HG02610 (cell line): ENCODE data around the gene SEC63.
A peak's percentile ranks its signal among the peaks of the same experiment; 100 is the strongest.
"Not testable (repeated sequence)": the region's sequence is repeated elsewhere in the genome, so short reads cannot be mapped to it uniquely, and the experiment has no call there.

ENCODE experiments used
- ATAC-seq: cut with Tn5 transposase; IDR thresholded peaks from one replicate; pipeline ENCODE4 v1.9.1; 2021; ENCODE audit warnings: mild to moderate bottlenecking, moderate library complexity; ENCODE audit not compliant: unreplicated experiment

Gene SEC63, protein sequence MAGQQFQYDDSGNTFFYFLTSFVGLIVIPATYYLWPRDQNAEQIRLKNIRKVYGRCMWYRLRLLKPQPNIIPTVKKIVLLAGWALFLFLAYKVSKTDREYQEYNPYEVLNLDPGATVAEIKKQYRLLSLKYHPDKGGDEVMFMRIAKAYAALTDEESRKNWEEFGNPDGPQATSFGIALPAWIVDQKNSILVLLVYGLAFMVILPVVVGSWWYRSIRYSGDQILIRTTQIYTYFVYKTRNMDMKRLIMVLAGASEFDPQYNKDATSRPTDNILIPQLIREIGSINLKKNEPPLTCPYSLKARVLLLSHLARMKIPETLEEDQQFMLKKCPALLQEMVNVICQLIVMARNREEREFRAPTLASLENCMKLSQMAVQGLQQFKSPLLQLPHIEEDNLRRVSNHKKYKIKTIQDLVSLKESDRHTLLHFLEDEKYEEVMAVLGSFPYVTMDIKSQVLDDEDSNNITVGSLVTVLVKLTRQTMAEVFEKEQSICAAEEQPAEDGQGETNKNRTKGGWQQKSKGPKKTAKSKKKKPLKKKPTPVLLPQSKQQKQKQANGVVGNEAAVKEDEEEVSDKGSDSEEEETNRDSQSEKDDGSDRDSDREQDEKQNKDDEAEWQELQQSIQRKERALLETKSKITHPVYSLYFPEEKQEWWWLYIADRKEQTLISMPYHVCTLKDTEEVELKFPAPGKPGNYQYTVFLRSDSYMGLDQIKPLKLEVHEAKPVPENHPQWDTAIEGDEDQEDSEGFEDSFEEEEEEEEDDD

GRCh38 chr6:107957909-107958688 lies at the start of gene SEC63:
Gene SEC63 (minus strand): TSS chr6:107958208. CDS start chr6:107958009, 199 bp downstream.
- peak; percentile 94 for ATAC-seq

DNA sequence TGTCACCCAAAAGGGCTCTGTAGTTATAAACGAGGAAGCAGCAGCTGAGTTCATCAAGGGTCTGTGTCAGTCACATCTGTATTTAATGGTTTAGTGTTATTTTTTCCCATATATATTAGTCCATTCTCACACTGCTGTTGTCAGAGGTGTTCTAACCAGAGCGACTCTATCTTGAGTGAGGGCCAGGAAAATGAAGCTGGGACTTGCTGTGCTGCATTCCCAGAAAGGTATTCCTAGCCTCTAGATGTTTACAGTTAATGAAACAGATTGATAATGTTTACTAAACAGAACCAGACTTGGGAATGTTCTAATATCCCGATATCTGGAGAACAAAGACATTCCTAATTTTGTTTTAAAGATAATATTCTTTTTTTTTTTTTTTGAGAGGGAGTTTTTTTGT lies 48.0 kb upstream of the SEC63 start:
- ATAC-seq: no peak

GRCh38 chr6:108004861-108005260 lies 46.9 kb upstream of the SEC63 start:
- ATAC-seq: no peak

DNA sequence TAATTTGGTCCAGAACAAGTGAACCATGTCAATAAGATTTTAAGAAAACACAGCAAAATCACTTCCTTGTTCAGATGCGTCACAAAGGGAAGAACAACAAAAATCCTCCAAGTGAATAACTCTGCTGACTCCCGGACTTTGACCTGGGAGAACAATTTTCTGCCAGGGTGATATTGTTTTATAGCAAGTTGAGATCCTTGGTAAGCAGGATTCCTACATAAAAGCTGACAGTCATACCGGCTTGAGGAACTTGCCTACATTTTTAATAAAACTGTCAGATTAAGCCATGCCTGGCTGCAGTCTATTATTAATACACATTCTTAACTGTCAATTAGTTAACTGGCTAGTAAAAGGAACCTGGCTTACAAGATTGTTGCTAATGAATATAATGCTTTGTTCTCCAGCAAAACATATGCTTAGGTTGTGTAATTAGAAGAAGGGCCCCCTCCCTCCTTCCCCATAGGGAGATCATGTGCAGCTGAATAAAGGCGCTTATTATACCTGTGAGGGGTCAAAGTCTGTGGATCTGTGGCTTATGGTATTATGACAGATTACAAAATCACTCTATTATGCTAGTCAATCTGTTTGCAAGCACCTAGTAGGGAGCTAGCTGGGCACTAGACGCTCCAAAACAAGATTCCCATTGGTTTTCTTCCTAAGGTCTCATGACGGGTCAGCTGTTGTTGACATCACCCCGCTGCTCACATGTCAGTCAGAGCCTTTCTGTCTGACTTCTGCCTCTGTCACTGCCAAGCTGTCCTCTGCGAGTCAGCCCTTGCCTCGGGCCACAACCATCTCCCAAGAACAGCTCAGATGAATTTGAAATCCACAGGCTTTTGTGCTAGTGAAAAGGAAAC lies 44.6 kb upstream of the SEC63 start:
- ATAC-seq: no peak

DNA sequence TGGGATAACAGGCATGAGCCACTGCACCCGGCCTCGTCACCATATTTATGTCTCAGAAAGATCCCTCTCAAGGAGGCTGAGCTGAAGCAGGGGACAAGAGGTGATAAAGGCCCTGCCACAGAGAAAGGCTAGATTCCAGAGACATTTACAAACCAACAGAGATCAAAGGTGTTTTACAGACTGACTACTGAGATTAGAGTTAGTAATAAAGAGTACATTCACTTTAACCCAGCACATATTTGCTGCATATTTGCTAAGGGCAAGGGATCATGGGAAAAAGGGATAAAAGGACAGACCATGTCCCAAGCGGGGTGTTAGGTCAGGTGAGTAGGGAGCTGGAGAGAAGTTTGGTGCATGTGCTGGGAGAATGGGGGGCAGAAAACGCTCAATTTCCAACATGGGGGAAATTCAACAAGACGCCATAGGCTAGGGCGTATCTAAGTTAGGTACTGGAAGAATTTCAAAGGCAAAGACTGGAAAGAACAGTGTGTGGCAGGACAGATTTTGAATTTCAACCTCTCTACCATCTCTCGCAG lies 43.8 kb upstream of the SEC63 start:
- no peak for ATAC-seq

DNA sequence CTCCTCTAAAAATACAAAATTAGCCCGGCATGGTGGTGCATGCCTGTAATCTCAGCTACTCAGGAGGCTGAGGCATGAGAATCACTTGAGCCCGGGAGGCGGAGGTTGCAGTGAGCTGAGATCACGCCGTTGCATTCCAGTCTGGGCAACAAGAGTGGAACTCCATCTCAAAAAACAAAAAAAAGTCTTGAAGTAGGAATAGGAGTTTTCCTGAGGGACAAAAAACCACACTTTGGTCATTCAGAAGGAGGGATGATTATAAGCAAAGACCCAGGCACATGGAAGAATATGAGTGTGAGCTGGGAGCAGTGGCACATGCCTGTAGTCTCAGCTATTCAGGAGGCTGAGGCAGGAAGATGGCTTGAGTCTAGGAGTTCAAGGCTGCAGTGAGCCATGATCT lies 42.3 kb upstream of the SEC63 start:
- ATAC-seq: not testable (repeated sequence)

DNA sequence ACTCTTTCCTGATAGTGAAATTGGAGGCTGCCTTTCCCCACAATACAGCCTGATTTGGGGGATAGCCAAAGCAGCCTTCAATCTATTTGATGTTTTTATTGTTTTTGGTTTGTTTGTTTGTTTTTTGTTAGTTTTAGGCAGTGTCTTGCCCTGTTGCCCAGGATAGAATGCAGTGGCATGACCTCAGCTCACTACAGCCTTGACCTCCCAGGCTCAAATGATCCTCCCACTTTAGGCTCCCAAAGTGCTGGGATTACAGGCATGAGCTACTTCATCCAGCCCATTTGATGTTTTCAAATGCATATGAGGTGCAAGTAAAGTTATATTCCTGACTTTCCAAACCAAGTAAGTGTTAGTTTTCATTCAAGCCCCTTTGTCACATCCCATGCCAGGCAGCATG lies 41.3 kb upstream of the SEC63 start:
- ATAC-seq: no peak

DNA sequence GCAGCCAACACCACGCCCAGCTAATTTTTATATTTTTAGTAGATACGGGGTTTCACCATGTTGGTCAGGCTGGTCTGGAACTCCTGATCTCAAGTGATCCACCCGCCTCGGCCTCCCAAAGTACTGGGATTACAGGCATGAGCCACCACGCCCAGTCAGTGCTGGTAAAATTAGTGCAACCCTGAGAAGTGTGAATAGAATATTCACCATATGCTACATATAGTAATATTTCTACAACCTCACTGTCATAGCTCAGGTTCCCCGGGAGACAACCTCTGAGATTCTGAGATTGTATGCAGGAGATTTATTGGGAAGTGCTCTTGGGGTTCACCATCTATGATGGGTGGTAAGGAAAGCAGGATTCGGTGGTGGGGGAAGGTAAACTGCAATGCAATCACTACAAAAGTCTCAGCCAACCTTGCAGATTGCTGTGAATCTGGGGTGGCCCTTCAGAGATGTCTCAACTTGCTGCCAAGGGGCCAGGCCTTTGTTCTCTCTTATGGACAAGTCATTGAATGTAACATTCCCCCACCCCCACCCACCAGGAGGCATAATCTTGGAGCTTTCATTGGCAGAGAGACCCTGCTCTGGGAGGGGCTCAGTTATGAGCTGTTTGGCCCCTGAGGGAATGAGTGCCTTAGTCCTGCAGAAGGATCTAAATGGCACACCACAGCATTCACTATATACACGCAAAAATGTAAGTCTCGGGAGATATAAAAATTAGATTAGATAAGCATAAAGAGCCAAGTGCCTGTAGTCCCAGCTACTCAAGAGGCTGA lies 34.0 kb upstream of the SEC63 start:
- no peak for ATAC-seq

GRCh38 chr6:107991061-107991460 lies 33.1 kb upstream of the SEC63 start:
- ATAC-seq: no peak

- ATAC-seq: not testable (repeated sequence)
These were observed 32.6 kb upstream of the SEC63 start for GRCh38 chr6:107990587-107990986.

DNA sequence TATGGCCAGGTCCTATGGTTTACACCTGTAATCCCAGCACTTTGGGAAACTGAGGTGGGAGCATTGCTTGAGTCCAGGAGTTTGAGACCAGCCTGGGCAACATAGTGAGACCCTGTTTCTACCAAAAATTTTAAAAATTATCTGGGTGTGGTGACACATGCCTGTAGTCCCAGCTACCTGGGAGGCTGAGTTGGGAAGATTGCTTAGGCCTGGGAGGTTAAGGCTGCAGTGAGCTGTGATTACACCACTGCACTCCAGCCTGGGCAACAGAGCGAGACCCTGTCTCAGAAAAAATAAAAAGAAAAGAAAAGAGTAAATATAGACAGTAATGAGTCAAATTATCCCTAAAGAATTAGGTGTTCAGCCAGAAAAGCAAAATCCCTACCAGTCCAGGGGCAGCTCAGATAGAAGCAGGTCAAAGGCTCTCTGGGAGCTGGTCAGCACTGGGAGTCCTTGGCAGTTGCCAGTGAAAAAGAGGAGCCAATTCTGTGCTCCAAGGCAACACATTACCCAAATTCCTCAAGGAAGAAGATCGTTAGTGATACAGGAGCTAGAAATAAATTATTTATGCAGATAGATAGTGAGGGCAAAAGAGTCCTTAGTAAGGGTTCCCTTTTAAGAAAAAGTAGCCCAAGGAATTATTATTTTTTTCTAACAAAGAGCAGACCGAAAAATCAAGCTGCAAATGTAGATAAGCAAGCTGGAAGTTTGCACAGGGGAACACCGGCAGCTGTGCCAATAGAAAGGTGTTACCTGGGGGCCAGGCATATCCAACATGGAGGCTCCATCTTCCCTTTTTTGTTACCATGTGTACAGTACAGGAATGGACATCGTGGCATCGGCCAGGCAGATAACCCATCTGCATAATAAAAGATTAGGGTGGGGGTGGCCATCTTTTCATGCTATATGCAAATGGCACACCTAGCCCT lies 31.4 kb upstream of the SEC63 start:
- no peak for ATAC-seq

- ATAC-seq: no peak
These were observed 30.6 kb upstream of the SEC63 start for GRCh38 chr6:107988570-107988969.

DNA sequence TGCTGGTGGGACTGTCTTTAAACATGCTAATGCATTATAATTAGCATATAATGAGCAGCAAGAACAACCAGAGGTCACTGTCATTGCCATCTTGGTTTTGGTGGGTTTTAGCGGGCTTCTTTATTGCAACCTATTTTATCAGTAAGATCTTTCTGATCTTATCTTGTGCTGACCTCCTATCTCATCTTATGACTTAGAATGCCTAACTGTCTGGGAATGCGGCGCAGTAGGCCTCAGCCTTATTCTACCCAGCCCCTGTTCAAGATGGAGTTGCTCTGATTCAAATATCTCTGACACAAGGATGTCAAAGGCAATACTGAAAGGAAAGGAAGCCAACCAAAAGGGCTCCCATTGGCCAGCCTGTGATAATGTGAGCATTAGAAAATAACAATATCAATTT lies 29.8 kb upstream of the SEC63 start:
- no peak for ATAC-seq

DNA sequence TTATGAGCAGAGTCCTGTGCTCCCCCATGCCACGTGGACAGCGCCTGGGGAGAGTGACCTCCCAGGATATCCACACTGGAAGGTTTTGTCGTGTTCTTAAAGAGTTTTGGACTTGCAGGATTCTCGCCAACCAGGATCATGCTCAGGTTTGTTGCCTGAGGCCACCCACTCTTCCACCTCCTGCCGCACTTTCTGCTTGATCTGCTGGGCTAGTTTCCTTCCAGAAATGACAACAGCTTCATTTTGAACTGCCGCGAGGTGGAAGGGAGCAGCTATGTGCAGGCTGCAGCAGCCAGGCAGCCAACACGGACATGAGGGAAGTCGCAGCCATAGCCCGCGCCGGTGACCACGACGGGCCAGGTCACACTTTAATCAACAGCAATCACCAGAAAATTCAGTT lies 27.7 kb upstream of the SEC63 start:
- no peak for ATAC-seq

GRCh38 chr6:107983811-107984210 lies 25.8 kb upstream of the SEC63 start:
- ATAC-seq: no peak

- no peak for ATAC-seq
These were observed 24.5 kb upstream of the SEC63 start for GRCh38 chr6:107982486-107982885.

- no peak for ATAC-seq
These were observed 23.7 kb upstream of the SEC63 start for GRCh38 chr6:107981695-107982094.

DNA sequence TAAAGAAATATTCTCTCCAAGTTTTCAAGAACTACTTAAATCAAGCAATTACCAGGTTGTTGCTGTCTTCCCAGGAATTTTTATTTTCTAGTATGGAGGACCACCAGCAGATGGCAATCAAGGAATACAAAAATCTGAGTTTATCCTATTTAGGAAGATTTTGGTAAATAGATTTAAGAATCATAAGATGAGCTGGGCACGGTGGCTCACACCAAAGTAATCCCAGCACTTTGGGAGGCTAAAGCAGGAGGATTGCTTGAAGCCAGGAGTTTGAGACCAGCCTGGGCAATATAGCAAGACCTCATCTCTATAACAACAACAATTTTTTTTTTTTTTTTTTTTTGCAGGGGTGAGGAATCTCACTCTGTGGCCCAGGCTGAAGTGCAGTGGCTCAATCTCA lies 19.3 kb upstream of the SEC63 start:
- ATAC-seq: no peak
